HG02763 (cell line): Measurements from ENCODE around the gene PLA2R1.
"Not testable (repeated sequence)": the region's sequence is repeated elsewhere in the genome, so short reads cannot be mapped to it uniquely, and the experiment has no call there.

Experiments
- ATAC-seq: cut with Tn5 transposase; IDR thresholded peaks from one replicate; pipeline ENCODE4 v1.9.1; 2021; ENCODE audit warnings: mild to moderate bottlenecking, moderate library complexity; ENCODE audit not compliant: unreplicated experiment

Gene PLA2R1

DNA sequence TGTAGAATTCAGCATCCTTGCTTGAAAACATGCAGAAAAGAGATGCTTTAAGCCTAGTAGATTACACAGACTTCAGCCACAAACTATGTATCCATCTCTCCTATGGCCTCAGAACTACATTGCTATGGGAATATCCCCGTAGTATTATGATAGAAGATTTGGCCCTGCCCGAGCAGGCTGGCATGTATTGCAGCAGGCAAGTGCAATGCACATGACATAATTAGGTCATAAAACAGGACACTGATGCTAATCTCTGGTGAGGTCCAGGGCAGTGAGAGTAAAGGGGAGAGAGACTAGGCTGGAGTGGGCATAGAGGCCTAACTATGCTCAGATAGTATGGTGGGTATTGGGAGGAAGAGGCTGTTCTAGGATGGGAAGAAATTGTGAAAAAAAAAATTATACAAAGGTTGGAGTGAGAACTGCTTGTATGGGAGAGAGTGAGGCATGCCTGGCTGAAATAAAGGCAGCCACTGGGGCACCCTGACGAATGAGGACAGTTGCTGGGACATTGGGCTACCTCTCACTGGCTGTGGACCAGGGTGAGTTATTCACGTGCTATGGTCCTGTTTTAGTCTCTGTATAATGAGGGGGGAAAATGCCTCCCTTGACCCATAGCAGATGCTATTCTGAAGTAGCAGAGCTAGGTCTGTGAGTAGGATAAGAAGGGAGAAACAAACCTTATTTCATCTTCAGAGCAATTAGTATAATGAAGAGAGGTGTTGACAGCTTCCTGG lies 1.6 kb upstream of the PLA2R1 start:
- ATAC-seq = no peak

DNA sequence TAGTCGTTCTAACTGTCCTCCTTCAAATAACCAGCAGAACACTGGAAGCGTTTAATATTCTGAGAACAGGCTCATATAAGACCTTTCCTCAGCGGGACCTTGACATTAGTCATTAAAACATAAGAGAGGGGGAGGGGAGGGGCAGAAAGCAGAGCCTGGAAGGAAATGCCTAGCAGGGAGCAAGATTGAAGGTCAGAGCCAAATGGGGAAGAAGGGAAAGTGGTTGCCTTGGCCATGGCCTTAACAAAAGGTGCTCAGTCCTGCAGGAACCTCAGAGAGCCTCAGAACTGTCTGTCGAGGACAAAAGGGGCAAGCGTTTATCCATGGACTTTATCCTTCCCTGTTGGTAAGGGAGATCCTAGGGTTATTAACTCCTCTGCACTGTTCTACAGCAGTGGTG lies 856 bp upstream of the PLA2R1 start:
- ATAC-seq = no peak

DNA sequence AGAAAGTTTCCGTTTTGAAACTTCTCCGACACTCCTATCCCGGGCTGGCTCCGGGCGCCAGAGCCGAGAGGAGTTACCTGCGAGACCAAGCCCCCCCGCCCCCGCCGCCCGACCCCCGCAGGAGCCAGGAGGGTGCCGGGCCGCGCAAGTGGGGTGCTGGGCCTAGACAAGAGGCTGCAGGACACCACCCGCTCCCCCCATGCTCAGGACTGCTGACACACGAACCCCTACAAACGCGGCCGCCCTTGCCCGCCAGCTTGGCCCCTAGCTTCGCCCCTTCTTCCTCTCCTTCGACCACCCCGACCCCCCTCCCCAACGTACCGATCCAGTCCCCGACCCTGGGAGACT lies 497 bp downstream of the PLA2R1 start:
- no peak for ATAC-seq

DNA sequence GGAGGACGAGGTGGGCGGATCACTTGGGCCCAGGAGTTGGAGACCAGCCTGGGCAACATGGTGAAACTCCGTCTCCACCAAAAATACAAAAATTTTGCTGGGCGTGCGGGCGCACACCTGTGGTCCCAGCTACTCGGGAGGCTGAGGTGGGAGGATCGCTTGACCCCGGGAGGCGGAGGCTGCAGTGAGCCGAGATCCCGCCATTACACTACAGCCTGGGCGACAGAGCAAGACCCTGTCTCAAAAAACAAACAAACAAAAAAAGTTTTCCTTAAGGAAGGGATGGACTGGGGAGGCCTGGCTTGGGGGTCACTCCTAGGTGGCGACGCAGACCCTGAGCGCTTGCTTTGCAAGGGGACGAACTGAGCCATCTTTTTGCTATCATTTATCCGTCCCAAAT lies 882 bp downstream of the PLA2R1 start:
- no peak for ATAC-seq

DNA sequence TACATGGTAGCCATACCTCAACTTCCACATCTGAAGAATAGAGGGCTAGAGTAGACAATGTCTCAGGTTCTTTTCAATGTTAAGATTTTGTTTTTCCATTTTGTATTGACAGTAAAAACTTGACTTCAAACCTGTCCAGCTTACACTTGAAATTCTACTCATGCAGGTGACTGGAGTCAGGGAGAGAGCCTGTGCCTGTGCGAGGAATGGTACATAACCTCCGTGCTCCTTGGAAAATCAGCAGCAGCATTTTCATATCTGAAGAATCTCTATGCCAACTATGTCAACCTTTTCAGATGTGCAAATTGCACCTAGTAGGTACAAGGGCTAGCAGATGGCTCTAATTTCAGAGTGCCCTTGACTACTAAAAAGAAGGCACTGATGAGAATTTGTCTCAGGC lies 2.1 kb downstream of the PLA2R1 start:
- no peak for ATAC-seq

DNA sequence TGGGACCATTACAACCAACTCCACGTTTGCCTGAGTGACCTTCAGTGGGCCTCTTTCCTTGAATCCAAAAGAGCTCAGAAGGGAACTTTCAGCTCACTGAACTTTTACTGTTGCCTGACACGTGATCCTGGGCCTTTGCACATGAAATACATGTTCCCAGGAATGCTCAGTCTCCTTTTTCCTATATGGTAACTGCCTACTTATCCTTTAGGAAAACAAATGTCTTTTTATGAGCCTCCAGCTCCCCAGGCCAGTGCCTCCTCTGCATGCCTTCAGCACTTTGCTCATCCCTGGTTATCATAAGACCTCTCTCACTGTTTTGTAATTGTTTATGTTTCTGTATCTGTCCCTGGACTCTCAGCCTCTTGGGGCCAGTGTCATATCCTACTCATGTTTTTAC lies 5.1 kb downstream of the PLA2R1 start:
- no peak for ATAC-seq

DNA sequence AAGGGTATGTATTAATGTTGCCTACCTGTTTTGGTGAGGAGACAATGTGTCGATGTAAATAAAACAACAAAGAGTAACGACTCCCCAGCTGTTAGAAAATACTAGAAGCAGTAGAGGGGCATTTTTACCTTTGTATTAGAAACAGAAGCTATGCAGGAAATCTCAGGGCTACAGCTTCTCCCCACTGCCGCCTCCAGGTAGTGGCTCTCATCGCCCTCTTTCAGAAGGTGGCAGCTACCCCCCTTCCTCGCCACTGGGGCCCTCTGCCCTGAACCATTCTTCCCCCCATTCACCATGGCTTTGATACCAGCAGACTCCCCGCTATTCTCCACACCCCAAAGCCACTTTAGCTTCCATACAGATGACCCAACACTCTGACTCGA lies 6.7 kb downstream of the PLA2R1 start:
- ATAC-seq = no peak

DNA sequence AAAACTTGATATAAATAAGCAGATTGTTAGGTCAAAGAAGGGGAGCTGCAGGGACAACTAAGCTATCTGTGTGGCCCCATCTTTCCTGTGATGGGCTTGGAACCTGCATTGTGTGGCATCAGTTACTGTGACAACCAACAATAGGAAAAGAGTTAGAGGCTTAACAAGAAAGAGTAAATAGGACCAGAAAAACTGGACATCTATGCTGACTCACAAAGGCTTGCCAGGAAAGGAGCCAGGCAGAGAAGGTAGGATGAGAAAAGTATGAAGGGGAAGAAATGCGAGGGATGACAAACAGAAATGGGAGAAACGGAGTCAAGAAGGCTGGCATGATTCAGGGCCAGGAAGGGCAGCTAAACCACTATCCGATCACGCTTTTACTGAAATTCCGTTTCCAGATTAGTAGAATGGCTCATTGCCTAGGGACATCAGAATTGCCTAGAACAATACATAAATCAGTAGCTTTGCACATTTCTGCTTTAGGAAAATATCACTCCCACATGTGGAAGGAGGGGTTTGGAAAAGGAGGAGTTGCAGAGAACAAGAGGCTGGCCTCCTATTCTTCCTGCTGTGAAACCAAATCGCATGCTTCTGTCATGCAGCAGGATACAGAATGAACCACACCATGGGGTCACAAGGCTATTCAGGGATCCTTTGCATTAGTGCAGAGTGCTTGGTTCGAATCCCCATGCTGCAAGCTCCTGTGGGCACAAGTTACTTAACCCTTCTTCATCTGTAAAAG lies 7.3 kb downstream of the PLA2R1 start:
- no peak for ATAC-seq

DNA sequence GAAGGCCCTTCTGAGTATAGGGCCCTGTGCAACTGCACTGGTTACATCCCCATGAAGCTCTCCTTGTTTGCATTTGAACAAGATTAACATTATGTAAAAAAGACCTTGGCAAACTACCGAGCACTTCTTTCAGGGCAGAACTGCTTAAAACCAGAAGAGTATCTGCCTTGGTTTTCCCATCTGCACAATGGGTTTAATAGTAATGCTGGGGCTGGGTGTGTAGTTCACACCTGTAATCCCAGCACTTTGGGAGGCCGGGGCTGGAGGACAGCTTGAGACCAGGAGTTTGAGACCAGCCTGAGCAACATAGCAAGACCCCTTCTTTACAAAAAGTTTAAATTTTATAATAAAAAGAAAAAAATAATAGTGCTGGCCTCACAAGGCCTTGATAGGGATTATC lies 8.5 kb downstream of the PLA2R1 start:
- no peak for ATAC-seq

DNA sequence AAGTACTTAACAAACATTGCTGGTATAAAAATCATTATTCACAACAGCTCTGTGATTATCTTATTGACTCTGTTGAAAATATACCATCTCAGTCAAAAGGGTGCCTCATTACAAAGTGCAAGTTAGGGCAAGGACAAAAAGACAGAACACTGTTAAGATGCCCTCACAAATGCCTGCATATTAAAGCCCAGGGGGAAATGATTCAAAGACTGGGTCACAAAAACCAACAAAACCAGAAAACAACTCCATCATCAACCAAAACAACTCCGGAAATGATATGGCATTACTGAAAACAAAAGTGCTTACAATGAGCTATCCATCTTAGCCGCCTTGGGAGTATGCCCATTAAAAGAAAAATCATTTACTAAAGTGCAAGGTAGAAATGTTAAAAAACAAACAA lies 9.9 kb downstream of the PLA2R1 start:
- ATAC-seq = no peak

DNA sequence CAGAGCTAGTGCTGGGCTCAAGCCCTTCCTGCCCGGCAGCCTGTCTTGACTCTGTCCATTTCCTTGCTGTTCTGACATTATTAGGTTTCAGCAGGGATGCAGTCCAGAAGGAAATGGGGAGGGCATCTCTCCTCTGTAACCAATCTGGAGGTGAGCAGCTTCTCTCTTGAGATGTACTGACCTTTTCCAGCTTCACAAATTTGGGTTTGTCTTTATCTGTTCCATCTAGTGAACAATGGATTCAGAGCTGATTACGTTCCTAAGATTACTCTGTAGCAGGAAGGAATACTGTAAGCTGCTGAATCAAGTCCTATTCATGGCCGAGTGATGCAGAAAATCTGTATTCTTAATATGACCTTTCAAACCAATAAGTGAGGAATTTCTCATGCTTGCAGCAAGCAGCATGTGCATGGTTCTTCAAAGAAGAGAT lies 11.0 kb downstream of the PLA2R1 start:
- no peak for ATAC-seq

DNA sequence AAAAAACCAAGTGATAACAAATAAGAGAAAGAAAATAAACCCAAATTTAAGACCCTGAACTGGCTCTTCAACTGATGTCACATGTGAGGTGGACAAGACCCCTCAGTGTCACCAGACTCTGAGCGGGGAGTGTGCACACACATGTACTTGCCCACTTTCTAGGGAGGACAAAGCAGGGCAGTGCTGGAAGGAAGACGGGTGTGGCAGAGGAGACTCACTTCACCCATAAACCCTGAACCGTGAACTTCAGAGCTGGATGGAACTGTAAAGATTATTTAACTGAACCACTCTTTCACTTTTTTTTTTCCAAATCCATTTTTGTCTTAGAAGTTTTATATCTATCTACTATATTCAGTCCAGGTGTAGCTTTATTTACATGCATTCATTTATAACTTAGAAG lies 12.3 kb downstream of the PLA2R1 start:
- ATAC-seq = no peak

DNA sequence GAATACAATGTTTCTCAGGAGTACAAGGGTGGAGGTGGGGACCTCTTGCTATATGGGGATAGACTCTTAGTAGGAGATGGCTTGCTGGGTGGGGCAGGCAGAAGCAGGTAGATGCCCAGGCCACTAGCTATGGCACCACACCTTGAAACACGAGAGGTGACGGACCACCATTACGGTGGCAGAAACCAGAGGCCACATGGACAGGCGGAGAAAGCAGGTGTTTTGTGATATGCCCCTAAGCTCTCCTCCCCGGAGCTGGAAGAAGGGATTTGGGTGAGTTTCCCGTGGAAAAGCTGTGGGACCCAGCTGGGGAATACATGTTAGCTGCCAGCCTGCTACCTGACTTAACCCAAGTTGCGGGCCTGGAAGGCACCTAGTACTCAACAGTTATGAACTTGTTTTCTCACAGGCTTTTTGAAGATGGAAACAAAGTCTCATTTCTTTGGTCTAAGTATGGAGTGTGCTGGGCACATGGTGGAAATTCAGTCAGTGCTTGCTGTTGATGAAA lies 16.7 kb downstream of the PLA2R1 start:
- ATAC-seq = no peak

DNA sequence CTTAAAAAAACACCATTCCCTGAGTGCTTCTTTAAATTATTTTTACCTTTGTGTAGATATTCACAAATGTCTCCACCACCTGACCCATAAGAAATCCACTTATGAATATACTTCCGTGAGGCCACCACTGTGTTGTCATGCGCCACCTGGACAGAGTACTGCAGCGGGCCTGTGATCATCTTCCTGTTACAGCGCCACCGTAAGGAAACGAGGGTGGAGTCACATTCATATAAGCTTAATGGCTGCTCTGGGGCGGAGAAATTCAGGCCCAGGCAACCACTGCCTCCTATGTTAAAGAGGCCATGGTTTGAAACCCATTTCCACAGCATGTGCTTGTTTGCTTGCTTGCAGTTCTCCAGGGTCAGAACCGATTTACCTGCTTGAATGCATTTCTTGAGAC lies 17.7 kb downstream of the PLA2R1 start:
- ATAC-seq = no peak

DNA sequence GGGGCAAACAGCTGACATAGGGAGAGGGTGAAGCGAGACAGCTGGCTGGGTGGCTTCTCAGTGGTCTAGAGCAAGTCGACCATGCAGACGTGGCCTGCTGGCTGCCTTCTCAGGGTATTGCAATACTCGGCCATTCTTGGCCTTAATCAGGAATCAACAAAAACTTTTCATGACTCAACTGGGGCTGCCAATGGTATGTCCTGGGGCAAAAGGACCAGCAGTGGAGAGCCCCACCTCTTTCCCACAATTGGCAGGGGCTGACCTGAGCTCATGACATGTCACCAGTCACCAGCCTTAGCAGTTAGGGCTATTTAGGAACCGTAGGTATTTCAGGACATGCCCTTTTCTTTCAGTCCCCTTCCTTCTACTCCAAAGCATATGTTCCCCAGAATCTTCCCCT lies 19.1 kb downstream of the PLA2R1 start:
- ATAC-seq = no peak

DNA sequence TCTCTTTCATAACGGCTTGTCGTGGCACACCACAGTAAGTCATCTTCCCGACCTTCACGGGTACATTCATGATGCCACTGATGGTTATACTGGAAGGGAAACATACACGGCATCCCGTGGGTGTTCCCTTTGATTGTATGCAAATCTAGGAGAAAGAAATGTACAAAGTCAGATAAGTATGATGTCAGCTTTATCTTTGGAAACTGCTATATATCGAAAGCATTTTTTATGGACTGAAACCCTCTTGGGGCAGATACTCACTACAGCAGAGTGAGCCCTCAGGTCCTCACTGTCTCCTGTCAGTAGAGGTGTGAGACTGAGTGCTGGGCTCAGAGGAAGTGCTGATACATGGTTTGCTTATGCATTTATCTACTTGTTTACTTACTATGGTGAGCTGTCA lies 20.4 kb downstream of the PLA2R1 start:
- no peak for ATAC-seq

DNA sequence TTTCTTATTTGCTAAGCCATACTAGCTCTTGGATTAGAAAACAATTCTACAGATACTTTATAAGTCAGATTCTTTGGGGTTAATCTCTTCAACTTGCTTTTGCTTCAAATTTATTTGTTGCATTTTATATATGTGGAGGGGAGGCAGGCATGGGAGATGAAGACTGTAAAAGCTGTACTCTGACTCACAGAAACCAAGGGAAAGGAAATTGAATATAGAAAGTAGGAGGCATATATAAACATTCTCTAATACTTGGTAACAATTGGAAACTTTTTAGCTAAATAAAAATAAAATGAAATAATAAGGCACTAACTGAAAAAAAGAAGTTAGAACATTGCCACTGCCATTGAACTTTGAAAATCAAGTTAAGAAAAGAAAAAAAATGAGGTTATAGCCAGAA lies 21.3 kb downstream of the PLA2R1 start:
- no peak for ATAC-seq

DNA sequence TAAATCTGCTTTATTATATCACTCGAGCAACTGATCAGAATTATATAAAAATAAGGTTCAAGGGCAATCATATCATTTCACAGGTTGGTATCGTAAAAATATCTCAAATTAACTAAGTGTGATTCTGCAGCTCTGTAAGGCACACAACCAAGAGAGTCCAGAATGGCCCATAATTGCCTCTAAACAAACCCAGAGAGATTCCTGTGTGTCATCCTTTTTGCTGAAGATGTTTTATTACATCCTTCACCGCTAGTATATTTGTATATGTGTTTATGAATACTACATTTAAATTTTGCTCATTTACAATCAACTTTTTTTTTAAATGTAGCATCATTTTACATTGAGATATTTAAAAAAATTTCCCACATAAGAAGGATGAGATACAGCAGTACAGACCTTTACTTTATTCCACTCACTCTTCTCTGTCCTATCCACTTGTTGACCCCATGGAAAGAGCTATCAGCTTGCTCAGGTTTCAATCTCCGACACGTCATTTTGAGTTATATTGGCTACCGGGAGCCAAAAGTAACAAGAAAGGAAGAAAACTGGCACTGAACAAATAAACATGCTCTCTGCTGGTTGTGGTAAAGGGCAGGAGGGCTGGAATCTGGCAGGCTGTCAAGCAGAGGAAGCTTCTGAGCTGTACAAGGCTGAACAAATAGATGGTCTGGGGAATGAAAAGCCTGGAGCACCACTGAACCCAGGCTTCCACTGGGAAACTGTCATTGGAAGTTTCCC lies 23.1 kb downstream of the PLA2R1 start:
- no peak for ATAC-seq

DNA sequence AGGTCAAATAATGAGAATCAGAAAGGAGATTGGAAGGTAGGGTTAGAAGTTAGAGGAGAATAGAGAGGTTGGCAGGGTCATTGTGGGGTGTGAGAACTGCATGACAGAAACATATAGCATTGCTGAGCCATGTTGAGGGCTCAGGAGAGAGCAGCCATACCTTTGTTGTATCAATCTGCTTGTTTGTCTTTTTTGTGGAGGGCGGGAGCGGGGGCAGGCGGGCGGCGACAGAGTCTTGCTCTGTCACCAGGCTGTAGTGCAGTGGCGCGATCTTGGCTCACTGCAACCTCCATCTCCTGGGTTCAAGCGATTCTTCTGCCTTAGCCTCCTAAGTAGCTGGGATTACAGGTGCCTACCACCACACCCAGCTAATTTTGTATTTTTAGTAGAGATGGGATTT lies 23.8 kb downstream of the PLA2R1 start:
- ATAC-seq = not testable (repeated sequence)

DNA sequence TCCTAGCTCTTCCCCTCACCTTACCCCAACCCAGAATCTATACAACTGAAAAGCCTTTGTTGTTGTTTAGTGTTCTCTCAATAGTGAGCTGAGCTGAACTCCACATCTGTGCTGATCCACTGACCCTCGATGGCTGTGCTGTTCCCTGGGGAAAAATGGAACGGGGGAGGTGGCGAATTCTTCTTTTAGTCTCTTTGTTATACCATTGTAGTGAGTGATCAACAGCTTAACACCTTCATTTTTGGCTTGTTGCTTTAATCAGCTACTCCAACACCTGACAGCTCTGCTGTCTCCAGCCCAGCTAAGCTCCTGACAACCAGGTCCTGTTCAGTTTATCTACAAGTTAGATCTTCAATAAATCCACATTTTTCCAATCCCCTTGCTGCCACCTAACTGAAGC lies 25.7 kb downstream of the PLA2R1 start:
- no peak for ATAC-seq

DNA sequence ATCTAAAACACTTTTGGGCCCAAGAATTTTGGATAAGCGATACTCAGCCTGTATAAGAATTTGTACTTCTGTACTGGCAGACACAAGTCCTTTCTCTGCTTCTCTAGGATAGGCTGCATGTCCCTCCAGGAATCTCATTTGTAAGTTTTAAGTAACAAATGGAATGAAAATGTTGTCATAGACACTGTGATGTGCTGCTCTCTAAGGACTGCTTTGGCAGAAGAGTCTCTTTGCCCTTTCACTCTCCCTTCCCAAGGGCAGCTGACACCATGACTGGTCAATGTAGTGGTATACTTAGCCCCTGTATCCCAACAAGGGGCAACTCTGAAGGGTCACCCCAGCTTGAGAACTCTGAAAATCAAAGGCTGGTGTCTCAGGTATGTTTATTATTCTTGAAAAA lies 27.3 kb downstream of the PLA2R1 start:
- ATAC-seq = no peak

DNA sequence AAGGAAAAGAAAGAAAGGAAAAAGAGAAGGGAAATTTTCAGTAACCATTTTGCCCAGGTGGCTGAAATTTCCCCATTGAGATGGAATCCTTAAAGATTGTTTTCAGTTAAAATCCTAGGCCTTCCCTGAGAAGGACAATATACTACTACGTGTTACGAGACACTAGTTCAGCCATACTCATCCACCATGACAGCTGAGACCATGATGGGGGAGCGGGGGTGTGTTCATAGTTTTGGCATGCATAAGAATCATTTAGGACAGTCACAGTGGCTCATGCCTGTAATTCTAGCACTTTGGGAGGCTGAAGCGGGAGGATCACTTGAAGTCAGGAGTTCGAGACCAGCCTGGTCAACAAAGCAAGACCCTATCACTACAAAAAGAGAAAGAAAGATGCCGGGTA lies 28.0 kb downstream of the PLA2R1 start:
- ATAC-seq = no peak
